H1 (cell line): ENCODE results near the gene NFX1. TPM values are rescaled to one million over a fixed set of nuclear protein-coding genes. Genes with fewer than 3 reads are reported as not detected.

Experiments used
- CTCF ChIA-PET: fragments of 300-600 bp; sonication (Branson Sonifier 250); formaldehyde crosslinking; loops from one replicate; lab custom pipeline; 2021; ENCODE audit not compliant: partially characterized antibody; lab: Charles Lee
- POLR2A ChIA-PET: fragments of 300-600 bp; sonication (Branson Sonifier 250); formaldehyde crosslinking; loops from one replicate; lab custom pipeline; 2021; ENCODE audit warnings: inconsistent platforms; ENCODE audit not compliant: partially characterized antibody; lab: Charles Lee
- DNase-seq, 2 experiments: peaks; one replicate each; pipeline versions ENCODE4 v3.0.0 to v3.0.0-alpha.2; 2010 to 2022; ENCODE audit warnings: low spot score in 2 of 2, low read depth in 1 of 2, mixed read lengths in 1 of 2
- FAIRE-seq: peaks from 2 replicates; lab custom pipeline; 2011; peaks lifted over from hg19 to GRCh38; lab: Jason Lieb, UNC
- H2AFZ ChIP-seq: 2 replicates; pipeline ENCODE4 v1.8.1; 2012; ENCODE audit warnings: low read length, inconsistent platforms
- H2AK5ac ChIP-seq: 2 replicates; pipeline ENCODE4 v1.6.1; 2013; ENCODE audit warnings: low read depth, low read length
- H2BK120ac ChIP-seq: replicated peaks from 2 replicates; pipeline ENCODE3; 2013; ENCODE audit warnings: low read depth, low read length, inconsistent platforms
- H2BK12ac ChIP-seq: 2 replicates; pipeline ENCODE4 v1.6.1; 2013; ENCODE audit warnings: low read depth, low read length
- H2BK15ac ChIP-seq: 2 replicates; pipeline ENCODE4 v1.6.1; 2013; ENCODE audit warnings: low read length
- H2BK20ac ChIP-seq: 2 replicates; pipeline ENCODE4 v1.6.1; 2013; ENCODE audit warnings: low read length
- H2BK5ac ChIP-seq: 2 replicates; pipeline ENCODE4 v1.6.1; 2013; ENCODE audit warnings: low read depth, low read length
- H3K14ac ChIP-seq: 2 replicates; pipeline ENCODE4 v1.6.1; 2013; ENCODE audit warnings: inconsistent platforms; ENCODE audit not compliant: insufficient read length
- H3K18ac ChIP-seq: 2 replicates; pipeline ENCODE4 v1.6.1; 2013; ENCODE audit warnings: low read length; ENCODE audit errors: extremely low read depth
- H3K23ac ChIP-seq: 2 replicates; pipeline ENCODE4 v1.6.1; 2013; ENCODE audit warnings: inconsistent platforms; ENCODE audit not compliant: insufficient read length
- H3K23me2 ChIP-seq: 2 replicates; pipeline ENCODE4 v1.6.1; 2013; ENCODE audit warnings: low read depth, low read length
- H3K27ac ChIP-seq: 2 replicates; pipeline ENCODE4 v1.6.1; 2011; ENCODE audit warnings: low read depth, low read length, inconsistent platforms
- H3K27me3 ChIP-seq, 4 experiments: replicated peaks in 1 of 4; 1 replicate in 1 of 4; 2 replicates in 3 of 4; pipeline versions ENCODE4 v1.6.1 to v1.8.1; 2011 to 2013; ENCODE audit warnings: low read length in 3 of 4, mild to moderate bottlenecking in 3 of 4, inconsistent platforms in 2 of 4, mixed read lengths in 2 of 4, moderate library complexity in 1 of 4; ENCODE audit not compliant: control insufficient read depth in 3 of 4, insufficient read depth in 3 of 4; ENCODE audit errors: extremely low read depth in 1 of 4
- H3K36me3 ChIP-seq, 4 experiments: 2 replicates each; pipeline versions ENCODE4 v1.6.1 to v1.8.1; 2011 to 2013; ENCODE audit warnings: mild to moderate bottlenecking in 4 of 4, low read length in 3 of 4, moderate library complexity in 2 of 4, control low read depth in 1 of 4, inconsistent platforms in 1 of 4; ENCODE audit not compliant: insufficient read depth in 4 of 4, control insufficient read depth in 2 of 4
- H3K4ac ChIP-seq: replicated peaks from 2 replicates; pipeline ENCODE3; 2013; ENCODE audit warnings: low read length, low read depth, mixed read lengths, inconsistent platforms; ENCODE audit not compliant: insufficient read length
- H3K4me1 ChIP-seq, 4 experiments: replicated peaks in 1 of 4; 1 replicate in 1 of 4; 2 replicates in 3 of 4; pipeline versions ENCODE4 v1.6.1 to v1.8.1; 2011 to 2013; ENCODE audit warnings: low read length in 3 of 4, inconsistent platforms in 2 of 4, mixed read lengths in 1 of 4; ENCODE audit not compliant: insufficient read depth in 4 of 4, control insufficient read depth in 3 of 4
- H3K4me2 ChIP-seq, 2 experiments: 2 replicates each; pipeline versions ENCODE4 v1.6.1 to v1.8.1; 2011 to 2013; ENCODE audit warnings: low read depth in 2 of 2, low read length in 2 of 2, control low read depth in 1 of 2, inconsistent platforms in 1 of 2, mild to moderate bottlenecking in 1 of 2; ENCODE audit not compliant: insufficient read depth in 1 of 2
- H3K4me3 ChIP-seq, 4 experiments: fragments of 200-600, 300-600 bp in 1 of 4; sonication (generic), shearing (Covaris generic), sonication (Bioruptor Twin) in 1 of 4; 2 replicates each; pipeline versions ENCODE4 v1.5.1 to v1.8.1; 2011 to 2016; ENCODE audit warnings: low read length in 4 of 4, low read depth in 3 of 4, control low read depth in 2 of 4, inconsistent platforms in 2 of 4, mild to moderate bottlenecking in 2 of 4, mixed read lengths in 1 of 4, moderate library complexity in 1 of 4; ENCODE audit not compliant: insufficient read depth in 2 of 4; ENCODE audit errors: extremely low read depth in 1 of 4
- H3K56ac ChIP-seq: replicated peaks from 2 replicates; pipeline ENCODE3; 2013; ENCODE audit warnings: low read depth, mild to moderate bottlenecking, mixed read lengths, low read length, inconsistent platforms; ENCODE audit not compliant: insufficient read length
- H3K79me1 ChIP-seq: 2 replicates; pipeline ENCODE4 v1.6.1; 2013; ENCODE audit warnings: low read depth, low read length, control low read depth
- H3K79me2 ChIP-seq, 2 experiments: 2 replicates each; pipeline versions ENCODE4 v1.6.1 to v1.8.1; 2012 to 2013; ENCODE audit warnings: low read length in 2 of 2, mild to moderate bottlenecking in 2 of 2, inconsistent platforms in 1 of 2; ENCODE audit not compliant: insufficient read depth in 2 of 2, control insufficient read depth in 1 of 2
- H3K9ac ChIP-seq, 4 experiments: replicated peaks in 1 of 4; 1 replicate in 1 of 4; 2 replicates in 3 of 4; pipeline versions ENCODE4 v1.6.1 to v1.8.1; 2011 to 2013; ENCODE audit warnings: low read depth in 3 of 4, low read length in 3 of 4, control low read depth in 2 of 4, mild to moderate bottlenecking in 2 of 4, moderate library complexity in 2 of 4, inconsistent platforms in 1 of 4; ENCODE audit errors: extremely low read depth in 1 of 4
- H3K9me3 ChIP-seq, 2 experiments: 2 replicates each; pipeline versions ENCODE4 v1.6.1 to v1.8.1; 2012 to 2013; ENCODE audit warnings: mild to moderate bottlenecking in 2 of 2, moderate library complexity in 2 of 2, control low read depth in 1 of 2, inconsistent platforms in 1 of 2, low read depth in 1 of 2, low read length in 1 of 2, mixed read lengths in 1 of 2; ENCODE audit not compliant: insufficient read depth in 2 of 2
- H4K20me1 ChIP-seq, 2 experiments: replicated peaks in 1 of 2; 2 replicates each; pipeline versions ENCODE3 to v1.8.1; 2011 to 2013; ENCODE audit warnings: inconsistent platforms in 2 of 2, low read length in 2 of 2, mild to moderate bottlenecking in 1 of 2; ENCODE audit not compliant: insufficient read depth in 2 of 2, control insufficient read depth in 1 of 2
- H4K5ac ChIP-seq: 2 replicates; pipeline ENCODE4 v1.6.1; 2013; ENCODE audit warnings: low read length, low read depth, mixed read lengths, inconsistent platforms; ENCODE audit not compliant: insufficient read length
- H4K8ac ChIP-seq: 2 replicates; pipeline ENCODE4 v1.8.0; 2013; ENCODE audit warnings: mild to moderate bottlenecking, moderate library complexity, low read length, inconsistent platforms; ENCODE audit not compliant: insufficient read depth; ENCODE audit errors: extremely low read depth
- H4K91ac ChIP-seq: replicated peaks from 2 replicates; pipeline ENCODE3; 2013; ENCODE audit warnings: low read length, mixed read lengths, inconsistent platforms; ENCODE audit not compliant: insufficient read length
- ATF3 ChIP-seq: IDR thresholded peaks from 2 replicates; pipeline ENCODE4 v1.6.1; 2011; ENCODE audit warnings: low read depth, mild to moderate bottlenecking, low read length; ENCODE audit not compliant: insufficient read depth
- EZH2 ChIP-seq: fragments of 200-600 bp; sonication (generic); IDR thresholded peaks from 2 replicates; pipeline ENCODE4 v1.7.1; 2012; ENCODE audit warnings: low read depth, mild to moderate bottlenecking, moderate library complexity, low read length, inconsistent platforms; ENCODE audit not compliant: severe bottlenecking
- NRF1 ChIP-seq: IDR thresholded peaks from 2 replicates; pipeline ENCODE4 v1.6.1; 2011; ENCODE audit warnings: mild to moderate bottlenecking, low read depth, low read length, improper control_type of control experiment
- TAF7 ChIP-seq: optimal IDR thresholded peaks from 2 replicates; pipeline ENCODE3; 2011; ENCODE audit warnings: low read depth, mild to moderate bottlenecking, inconsistent platforms, low read length, moderate library complexity, borderline replicate concordance
- WGBS, 2 experiments: shearing (Covaris generic) in 1 of 2; methylation state at CpG; one replicate each; pipeline versions ENCODE4 v1.1.6 to v1.1.7; 2013 to 2015; ENCODE audit warnings: low lambda C conversion rate in 2 of 2, mixed read lengths in 2 of 2, inconsistent platforms in 1 of 2, low coverage in 1 of 2, missing lambda C conversion rate in 1 of 2; ENCODE audit not compliant: insufficient replicate concordance in 2 of 2, insufficient coverage in 1 of 2, insufficient read length in 1 of 2; ENCODE audit errors: extremely low coverage in 1 of 2, missing lambda C conversion rate in 1 of 2; 5-methylcytosine and 5-hydroxymethylcytosine counted together
- polyA plus RNA-seq, 7 experiments: library from polyadenylated mRNA; depleted of rRNA in 3 of 7; stranded (reverse) in 5 of 7; unstranded in 2 of 7; fragments of >200 nt in 5 of 7; fragments of 200-250 nt in 2 of 7; gene quantifications; 1 replicate in 5 of 7; 2 replicates in 1 of 7; 4 replicates in 1 of 7; pipeline versions ENCODE4 v1.2.1 to v1.2.3, GENCODE V29; 2011 to 2013; ENCODE audit warnings: missing spikeins in 2 of 7, mixed read lengths in 2 of 7
- total RNA-seq: library from RNA; stranded (reverse); fragmentation: NEBNext Ultra II Directional; extraction: Animal tissue kit (Norgen Biotek cat#: 25700); gene quantifications from 2 replicates; pipeline ENCODE4 v1.2.1, GENCODE V29; 2021

NFX1 gene
- total and polyA plus RNA-seq, 2 of the 8 experiments (the other 6 are each of a cell fraction or from before 2014, with no cell fraction given), result 19.4 to 28.4 TPM

GRCh38 chr9:33350310-33350709, 60.0 kb downstream of the NFX1 start:
- Histone ChIP-seq H3K79me2 (no peaks in the 10 kb centered on the region), H3K23ac (no peak overlapping the region), H3K18ac (no peak overlapping the region), H3K4me2 (no peak overlapping the region), H3K9me3 (no peaks in the 10 kb centered on the region), H4K20me1 (no peaks in the 10 kb centered on the region), H2BK12ac (no peak overlapping the region), H2AK5ac (no peak overlapping the region), H3K27ac (no peak overlapping the region), H4K5ac (no peak overlapping the region), H4K91ac (no peak overlapping the region), H3K79me1 (no peaks in the 10 kb centered on the region), H3K36me3 (peaks cover 7 to 28% (median 21%) of the 10 kb centered on the region in 4 experiments; a peak in 7 of 8 replicates), H3K4me3 (no peak overlapping the region), H3K23me2 (no peaks in the 10 kb centered on the region), H3K9ac (no peak overlapping the region), H2AFZ (no peak overlapping the region), H2BK120ac (no peak overlapping the region), H2BK5ac (no peak overlapping the region), H3K4ac (no peak overlapping the region), H3K56ac (no peak overlapping the region), H3K27me3 (no peaks in the 10 kb centered on the region), H4K8ac (no peak overlapping the region), H2BK15ac (no peak overlapping the region), H3K4me1 (no peaks in the 10 kb centered on the region), H2BK20ac (no peak overlapping the region), H3K14ac (no peak overlapping the region)
- FAIRE-seq (no peak), DNase-seq (no peak)
- ChIA-PET CTCF (interaction anchor here (0.6 to 2.9 kb wide), 6 partner anchors 10 to 1222 kb away, joined by 3 to 15 read pairs (median 3); no protein-coding TSS in a partner anchor), POLR2A (interaction anchor here (0.5 to 1.2 kb wide), 4 partner anchors 11 to 284 kb away, joined by 3 to 4 read pairs (median 3); no protein-coding TSS in a partner anchor)
- 80% methylated on average over 2 of the region's 2 CpGs; no CpG with 5 or more reads in 1 of the 2 experiments for WGBS, 2 experiments
- no peak for TF ChIP-seq EZH2
- TF ChIP-seq ATF3, result no peak
- no peak for TF ChIP-seq TAF7
- no peak for TF ChIP-seq NRF1
